NCI-H524 (cell line): Measurements from ENCODE around the gene E2F2.
"Not testable (repeated sequence)": the region's sequence is repeated elsewhere in the genome, so short reads cannot be mapped to it uniquely, and the experiment has no call there.

ENCODE experiments used
- DNase-seq, 2 experiments: peaks; one replicate each; lab custom pipeline; 2025; lab: John Stamatoyannopoulos, UW

E2F2 gene

DNA sequence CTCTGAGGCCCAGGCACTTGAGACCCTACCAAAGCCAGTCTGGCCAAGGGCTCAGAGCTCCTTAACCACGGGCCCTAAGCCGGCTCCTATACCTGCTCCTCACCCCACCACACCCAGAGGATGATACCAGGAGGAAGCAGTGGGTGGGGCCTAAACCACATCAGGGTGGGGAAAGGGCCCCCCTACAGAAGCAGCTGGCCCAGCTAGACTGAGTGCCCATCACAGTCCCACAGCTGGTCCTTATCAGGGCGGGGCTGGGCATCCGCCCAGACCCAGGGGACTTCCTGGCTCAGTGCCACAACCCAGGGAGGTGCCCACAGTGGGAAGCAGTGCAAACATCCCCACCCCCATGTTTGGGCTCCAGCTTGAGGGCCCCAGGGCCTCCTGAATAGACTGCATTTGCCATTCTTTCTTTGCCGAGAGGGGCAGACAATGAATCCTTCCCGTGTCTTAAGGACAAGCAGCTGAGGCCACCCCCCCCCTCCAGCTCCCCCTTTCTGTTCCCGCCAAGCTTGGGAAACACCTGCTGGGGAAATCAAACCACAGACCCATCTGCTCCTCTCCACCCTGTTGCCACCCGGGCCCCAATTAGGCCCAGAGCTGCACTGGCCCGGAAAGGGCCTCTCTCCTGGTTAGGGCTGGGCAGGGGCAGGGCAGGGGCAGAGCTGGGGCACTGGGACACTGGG lies 6.2 kb downstream of the E2F2 start:
- DNase-seq, result peak; percentile 89 to 91

DNA sequence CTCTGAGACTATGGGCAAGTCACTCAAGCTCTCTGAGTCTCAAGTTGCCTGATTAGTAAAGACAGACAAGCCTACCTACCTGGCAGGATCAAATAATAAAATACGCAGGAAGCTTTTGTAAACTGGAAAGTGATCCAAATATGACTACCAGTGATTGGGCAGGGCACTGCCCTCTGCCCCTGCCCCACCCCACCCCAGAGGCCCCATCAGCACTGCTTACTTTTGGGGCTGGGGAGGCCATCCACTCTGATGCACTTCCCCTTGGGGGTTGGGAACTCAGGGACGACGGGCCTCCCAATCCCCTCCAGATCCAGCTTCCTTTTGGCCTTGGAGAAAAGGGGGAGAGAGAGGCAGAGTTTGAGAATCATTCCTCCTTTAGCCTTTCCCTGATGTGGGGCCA lies 6.9 kb downstream of the E2F2 start:
- DNase-seq, result no peak

DNA sequence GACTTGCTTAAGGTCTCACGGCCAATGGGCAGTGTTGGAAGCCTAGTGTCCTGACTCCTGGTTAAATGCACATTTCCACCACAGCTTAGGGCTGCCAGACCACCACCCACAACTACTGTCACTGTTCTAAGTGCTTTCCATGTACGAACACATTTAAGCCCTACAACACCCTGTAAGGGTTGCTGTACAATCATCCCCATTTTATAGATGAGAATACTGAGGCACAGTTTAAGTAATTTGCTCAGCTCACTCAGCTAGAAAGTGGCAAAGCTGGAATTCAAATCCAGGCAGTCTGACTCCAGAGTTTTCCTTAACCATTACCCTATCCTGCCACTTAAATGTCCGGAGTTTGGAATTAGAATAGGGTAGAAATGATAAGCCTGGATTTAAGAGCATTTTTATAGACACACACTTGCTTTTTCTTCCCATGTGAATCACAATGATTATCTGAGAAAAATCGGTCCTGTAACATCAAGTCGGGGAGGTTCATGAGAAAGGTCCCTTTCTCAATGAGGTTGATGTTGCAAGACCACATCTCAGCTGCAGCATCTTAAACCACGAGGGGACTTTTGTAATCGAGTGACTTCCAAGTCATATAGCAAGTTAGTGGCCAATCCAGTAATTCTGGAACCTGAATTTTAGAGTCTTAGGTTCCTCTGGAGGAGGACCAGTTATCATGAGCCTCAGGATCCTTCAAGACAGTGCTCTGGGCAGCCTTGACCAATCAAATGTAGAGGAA lies 8.6 kb downstream of the E2F2 start:
- no peak for DNase-seq

DNA sequence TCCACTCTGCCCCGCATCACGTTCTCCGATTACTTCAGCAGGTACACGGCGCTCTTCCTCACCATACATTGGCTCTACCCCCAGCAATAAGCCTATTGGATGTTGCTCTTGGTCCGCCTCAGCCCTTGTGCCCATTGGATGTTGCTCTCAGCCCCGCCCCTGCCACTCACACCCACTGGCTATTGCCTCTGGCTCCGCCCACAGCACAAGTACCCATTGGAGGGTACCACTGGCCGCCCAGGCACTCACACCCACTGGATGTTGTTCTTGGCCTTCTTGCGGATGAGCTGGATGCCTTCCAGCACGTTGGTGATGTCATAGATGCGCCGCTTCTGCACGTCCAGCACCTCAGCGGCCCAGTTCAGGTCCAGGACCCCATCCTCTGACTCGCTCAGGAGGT lies 9.4 kb downstream of the E2F2 start:
- no peak for DNase-seq

DNA sequence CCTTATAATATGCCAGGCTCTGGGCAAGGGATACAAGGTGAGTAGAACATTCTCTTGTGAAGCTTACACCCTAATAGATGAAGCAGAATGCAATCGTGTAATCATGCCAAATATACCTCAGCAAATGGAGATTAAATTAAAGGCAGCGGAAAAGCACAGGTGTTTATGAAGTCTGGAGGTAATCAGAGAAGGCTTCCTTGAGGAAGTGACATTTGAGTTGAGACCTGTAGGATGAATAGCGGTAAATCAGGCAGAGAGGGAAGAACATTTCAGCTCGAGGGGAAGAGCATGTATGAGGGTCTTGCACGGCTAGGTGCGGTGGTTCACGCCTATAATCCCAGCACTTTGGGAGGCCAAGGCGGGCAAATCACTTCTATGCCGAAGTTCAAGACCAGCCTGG lies 13.5 kb downstream of the E2F2 start:
- DNase-seq, result no peak

DNA sequence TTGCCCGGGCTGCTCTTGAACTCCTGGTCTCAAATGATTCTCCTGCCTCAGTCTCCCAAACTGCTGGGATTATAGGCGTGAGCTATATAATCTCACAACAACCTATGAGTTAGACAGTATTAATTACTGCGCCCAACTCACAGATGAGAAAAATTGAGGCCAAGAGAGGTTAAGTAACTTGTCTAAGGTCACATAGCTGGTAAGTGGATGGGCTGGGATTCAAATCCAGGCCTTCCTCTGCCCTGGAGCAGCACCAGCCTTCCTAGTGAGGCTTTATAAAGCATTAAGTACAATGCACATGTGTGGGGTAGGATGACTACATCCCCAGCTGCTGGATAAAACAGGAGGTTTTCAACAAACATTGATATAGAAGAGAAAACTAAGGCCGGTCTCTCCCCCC lies 15.1 kb downstream of the E2F2 start:
- no peak for DNase-seq

DNA sequence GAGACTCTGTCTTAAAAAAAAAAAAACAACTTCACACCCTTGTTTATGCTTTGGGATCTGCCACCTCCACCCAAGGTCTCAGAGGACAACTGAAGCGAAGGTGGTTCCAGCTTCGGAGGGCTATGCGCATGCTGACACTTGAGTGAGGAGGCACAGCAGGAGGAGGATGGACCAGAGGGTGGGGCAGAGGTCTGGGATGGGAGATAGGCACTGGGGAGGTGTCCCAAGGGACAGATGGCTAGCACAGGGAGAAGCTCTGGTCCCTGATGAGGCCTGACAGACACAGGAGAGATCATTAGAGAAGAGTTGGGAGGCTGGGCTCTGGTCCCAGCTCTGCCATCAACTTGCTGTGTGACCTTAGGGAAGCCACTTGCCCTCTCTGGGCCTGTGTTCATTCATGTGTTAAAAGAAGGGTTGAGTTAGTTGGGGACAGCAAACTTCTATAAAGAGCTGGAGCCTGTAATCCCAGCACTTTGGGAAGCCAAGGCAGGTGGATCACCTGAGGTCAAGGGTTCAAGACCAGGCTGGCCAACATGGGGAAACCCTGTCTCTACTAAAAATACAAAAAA lies 16.8 kb downstream of the E2F2 start:
- DNase-seq, result no peak

DNA sequence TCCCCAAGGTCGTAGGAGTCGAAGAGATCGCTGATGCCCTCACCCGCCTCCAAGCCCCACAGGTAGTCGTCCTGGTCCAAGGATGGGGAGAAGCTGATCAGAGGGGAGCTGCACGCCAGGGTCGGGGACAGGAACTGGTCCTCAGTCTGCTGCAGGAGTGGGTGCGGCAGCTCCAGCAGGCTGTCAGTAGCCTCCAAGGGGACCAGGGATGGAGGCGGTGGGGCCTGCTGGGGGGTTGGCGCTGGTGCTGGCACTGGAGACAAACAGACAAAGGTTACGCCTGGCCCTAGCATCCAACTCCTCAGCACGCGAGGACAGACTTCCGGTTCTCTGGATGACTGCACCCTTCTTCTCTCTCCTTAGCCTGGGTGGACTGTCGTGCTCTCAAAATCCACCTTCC lies 21.1 kb downstream of the E2F2 start:
- no peak for DNase-seq

DNA sequence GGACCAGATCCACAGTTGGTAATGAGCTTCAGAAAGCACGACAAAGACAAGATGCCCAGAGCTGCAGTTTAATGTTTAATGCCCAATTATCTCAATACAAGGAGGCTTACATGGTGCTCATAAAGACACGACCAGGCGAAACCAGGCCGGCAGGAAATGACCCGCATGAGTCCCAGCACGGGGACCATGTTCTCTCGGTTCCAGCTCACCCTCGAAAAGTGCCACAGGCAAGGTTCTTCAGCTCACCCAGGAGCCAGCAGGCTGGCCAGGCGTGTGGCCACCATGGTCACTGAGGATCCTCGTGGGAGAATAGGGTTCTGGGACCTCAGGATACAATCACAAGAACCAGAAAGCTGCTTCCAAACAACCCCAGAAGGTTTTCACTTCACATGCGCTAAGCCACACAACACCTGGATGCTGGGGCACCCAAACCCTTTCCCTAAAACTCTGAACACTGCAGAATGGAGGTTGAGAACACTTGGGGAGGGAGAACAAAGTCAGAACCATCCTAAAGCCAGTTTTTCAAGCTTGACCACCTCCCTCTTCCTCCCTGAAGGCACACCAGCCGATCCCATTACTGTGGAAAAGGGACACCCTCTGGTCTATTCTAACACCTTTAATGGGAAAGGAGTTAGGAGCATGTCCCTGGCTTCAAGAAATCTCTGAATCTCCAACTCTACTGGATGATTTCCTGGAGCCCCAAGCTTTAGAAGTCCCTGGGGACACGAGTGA lies 24.5 kb downstream of the E2F2 start:
- DNase-seq, result no peak

DNA sequence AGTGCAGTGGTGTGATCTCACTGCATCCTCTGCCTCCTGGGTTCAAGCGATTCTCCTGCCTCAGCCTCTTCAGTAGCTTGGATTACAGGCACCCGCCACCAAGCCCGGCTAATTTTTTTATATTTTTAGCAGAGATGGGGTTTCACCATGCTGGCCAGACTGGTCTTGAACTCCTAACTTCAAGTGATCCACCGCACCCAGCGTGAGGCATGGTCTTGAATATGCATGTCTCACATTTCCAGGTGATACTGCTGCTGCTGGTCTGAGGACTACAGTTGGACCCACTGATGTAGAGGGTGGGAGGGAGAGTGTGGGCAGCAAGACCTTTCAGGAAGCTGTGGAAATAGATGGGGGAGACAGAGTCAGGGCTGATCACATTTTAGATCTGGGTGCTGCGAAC lies 25.2 kb downstream of the E2F2 start:
- no peak for DNase-seq

DNA sequence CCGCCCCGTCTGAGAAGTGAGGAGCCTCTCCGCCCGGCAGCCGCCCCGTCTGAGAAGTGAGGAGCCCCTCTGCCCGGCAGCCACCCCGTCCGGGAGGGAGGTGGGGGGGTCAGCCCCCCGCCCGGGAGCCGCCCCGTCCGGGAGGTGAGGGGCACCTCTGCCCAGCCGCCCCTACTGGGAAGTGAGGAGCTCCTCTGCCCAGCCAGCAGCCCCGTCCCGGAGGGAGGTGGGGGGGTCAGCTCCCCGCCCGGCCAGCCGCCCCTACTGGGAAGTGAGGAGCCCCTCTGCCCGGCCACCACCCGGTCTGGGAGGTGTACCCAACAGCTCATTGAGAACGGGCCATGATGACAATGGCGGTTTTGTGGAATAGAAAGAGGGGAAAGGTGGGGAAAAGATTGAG lies 26.9 kb downstream of the E2F2 start:
- not testable (repeated sequence) for DNase-seq

DNA sequence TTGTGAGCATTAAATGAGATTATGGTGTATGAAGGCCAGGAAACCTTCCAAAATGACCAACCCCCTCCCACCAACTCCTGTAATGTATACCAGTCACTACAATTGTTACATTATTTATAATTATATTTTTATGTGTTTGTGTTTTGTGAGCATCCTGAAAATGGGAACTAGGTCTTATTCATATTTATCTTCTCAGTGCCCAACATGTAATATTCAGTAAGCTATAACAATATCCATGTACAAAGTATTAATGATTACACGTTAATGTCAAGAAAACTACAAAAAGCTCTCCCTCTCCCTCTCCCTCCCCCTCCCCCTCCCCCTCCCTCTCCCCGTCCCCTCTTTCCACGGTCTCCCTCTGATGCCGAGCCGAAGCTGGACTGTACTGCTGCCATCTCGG lies 28.1 kb downstream of the E2F2 start:
- DNase-seq, result no peak

DNA sequence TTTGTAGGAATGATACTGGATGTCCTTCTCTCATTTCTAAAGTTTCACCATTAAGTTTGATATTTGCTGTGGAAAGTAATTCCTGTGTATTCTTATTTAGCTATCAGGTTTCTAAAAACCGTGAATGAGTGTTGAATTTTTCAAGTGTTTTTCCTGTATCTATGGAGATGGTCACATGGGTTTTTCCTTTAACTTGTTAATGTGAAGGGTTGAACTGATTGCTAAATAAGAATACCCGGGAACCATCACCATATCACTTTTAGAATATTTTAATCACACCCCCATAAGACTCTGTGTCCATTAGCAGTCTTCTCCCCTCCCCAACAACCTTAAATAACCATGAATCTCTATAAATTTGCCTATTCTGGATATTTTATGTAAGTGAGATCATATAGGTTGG lies 30.6 kb downstream of the E2F2 start:
- DNase-seq, result no peak

DNA sequence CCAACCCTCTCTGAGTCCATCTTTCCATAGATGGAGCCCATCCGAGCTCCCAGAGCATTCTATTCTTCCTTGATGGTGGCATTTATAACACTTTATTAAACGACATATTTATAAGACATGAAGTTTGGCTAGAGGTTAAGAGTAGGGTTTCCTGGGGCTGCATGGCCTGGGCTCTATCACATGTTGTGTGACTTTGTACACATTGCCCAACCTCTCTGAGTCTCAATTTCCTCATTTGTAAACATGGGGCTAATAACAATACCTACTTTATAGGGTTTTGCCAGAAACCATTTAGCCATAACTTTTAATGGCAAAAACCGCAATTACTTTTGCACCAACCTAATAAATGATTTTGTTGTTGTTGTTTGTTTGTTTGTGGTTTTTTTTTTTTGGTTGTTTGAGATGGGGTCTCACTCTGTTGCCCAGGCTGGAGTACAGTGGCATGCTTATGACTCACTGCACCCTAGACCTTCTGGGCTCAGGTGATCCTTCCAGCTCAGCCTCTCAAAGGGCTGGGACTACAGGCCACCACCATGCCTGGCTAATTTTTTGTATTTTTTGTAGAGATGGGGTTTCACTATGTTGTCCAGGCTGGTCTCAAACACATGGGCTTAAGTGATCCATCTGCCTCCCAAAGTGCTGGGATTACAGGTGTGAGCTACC lies 33.1 kb downstream of the E2F2 start:
- no peak for DNase-seq

DNA sequence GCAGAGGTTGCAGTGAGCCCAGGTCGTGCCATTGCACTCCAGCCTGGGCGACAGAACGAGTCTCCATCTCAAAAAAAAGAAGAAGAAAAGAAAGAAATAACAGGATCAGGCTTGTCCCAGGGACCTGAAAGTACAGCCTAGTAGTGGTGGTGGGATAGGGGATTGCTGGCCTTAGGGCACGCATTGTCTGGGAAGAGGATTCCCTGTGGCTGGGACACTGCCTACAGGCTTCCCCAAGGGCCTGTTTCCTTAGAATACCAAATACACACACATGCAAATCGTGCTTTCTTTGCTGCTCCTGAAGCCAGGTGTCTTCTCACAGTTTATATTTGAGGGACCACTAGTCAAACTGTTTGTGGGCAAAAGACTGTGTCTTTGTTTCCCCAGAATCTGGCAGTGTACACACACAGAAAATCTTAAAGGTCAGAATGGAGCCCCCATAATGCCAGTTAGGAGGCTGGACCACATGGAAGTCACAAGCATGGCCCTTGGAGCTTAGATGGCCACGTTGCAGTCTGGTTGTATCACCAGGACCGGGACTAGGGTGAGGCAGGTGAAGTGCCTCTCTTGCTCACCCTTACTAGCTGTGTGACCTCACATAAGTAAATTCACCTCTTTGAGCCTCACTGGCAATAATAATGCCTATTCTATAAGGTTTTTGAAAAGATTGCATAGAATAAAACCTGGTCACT lies 34.4 kb downstream of the E2F2 start:
- no peak for DNase-seq

DNA sequence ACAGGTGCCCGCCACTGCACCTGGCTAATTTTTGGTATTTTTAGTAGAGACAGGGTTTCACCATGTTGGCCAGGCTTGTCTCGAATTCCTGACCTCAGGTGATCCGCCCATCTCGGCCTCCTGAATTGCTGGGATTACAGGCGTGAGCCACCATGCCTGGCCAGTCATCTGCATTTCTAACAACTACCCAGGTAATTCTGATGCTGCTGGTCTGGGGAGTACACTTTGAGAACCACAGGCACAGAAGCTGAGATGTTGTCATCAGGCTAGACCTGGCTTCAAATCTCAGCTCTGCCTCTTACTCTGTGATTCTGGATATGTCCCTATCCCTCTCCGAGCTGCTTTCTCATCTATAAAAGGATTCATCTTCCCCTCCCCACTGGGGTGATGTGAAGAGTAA lies 36.2 kb downstream of the E2F2 start:
- DNase-seq, result not testable (repeated sequence)

DNA sequence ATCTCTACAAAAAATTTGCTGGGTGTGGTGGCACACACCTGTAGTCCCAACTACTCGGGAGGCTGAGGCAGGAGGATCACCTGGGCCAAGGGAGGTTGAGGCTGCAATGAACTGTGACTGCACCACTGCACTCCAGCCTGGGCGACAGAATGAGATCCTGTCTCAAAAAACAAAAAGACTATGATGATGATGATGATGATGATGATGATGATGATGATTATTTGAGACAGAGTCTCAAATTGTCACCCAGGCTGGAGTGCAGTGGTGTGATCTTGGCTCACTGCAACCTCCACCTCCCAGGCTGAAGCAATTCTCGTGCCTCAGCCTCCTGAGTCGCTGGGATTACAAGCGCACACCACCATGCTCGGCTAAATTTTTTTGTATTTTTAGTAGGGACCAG lies 38.3 kb downstream of the E2F2 start:
- DNase-seq, result not testable (repeated sequence)

DNA sequence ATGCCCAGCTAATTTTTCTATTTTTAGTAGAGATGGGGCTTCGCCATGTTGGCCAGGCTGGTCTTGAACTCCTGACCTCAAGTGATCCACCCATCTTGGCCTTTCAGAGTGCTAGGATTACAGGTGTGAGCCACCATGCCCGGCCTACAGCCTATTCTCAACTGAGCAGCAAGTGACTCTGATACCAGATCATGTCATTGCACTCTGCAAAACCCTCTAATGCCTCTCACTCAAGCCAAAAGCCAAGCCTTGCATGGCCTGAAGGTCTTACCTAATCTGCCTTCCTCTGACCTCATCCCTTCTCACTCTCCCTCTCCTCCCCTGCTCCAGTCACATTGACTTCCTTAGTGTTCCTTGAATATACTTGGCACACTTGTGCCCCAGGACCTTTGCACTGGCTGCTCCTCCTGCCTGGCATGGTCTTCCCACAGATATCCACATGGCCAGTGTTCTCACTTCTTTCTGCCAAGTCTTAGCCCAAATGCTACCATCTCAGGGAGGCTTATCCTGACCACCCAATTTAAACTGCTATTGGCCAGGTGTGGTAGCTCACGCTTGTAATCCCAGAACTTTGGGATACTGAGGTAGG lies 38.8 kb downstream of the E2F2 start:
- no peak for DNase-seq

DNA sequence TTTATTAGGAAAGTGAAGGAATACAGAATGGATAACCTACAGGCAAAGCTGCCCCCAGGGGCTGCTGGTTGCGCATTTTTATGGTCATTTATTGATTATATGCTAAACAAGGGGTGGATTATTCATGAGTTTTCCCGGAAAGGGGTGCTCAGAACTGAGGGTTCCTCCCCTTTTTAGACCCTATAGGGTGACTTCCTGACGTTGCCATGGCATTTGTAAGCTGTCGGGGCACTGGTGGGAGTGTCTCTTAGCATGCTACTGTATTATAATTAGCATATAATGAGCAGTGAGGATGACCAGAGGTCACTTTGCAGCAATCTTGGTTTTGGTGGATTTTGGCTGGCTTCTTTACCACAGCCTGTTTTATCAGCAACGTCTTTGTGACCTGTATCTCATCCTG lies 41.2 kb downstream of the E2F2 start:
- DNase-seq, result no peak

DNA sequence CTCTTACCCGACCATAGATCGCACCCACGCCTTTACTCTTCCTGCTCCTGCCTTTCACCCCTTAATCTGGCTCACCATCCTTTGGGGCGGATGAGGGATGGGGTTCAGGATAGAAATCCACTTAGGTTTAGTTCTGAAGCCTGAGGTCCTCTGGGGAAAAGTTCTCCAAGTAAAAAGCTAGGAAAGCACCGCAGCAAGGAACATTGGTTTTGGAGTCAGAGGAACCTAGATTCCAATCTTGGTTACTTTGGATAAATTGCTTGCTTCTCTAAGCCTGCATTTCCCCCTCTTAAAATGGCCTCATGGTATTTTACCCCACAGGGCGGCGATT lies 46.1 kb downstream of the E2F2 start:
- no peak for DNase-seq

DNA sequence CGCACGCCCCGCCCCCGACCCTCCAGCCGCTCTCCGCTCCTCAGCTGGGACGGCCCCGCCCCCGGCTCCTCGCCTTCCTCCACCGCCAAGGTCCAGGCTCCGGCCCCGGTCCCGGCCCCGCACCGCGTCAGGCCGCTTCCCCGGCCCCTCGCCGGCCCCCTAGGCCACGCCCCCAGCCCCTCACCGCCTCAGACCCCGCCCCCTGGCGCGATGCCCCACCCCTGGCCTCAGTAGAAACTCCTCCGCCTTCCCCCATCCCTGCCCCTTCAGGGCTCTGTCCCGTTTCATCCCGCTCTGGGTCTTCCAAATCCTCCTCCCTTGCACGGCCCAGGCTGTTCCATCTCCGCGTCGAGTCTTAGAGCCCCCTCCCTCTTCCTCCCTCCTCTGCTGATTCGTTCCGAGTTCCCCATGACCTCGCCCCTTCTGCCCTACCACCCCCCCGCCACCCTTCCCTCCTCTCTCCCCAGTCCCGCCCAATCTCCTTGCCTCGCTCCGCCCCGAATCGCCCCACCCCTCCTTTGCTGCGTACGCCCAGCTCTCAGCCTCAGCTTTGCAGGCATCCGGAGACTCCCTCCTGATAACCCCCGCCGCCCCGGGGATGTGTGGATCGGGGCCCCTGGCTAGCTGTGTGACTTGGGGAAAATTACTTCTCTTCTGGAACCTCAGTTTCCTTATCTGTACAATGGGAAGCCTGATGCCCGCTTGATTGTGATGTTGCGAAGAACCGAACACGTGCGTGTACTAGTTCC lies 46.6 kb downstream of the E2F2 start:
- peak; percentile 74 to 78 for DNase-seq
